Brain microvascular endothelial cell (primary cell): Measurements from ENCODE around the gene STK39.
A peak's percentile ranks its signal among the peaks of the same experiment; 100 is the strongest.

Experiments
- DNase-seq: peaks from one replicate; pipeline ENCODE4 v3.0.0-alpha.2; 2020
- H3K27ac ChIP-seq: fragments of 250-450 bp; sonication (Bioruptor Pico); 2 replicates; pipeline ENCODE4 v1.5.1; 2020; ENCODE audit warnings: mild to moderate bottlenecking, moderate library complexity
- H3K27me3 ChIP-seq: fragments of 250-450 bp; sonication (Bioruptor Pico); replicated peaks from 2 replicates; pipeline ENCODE4 v1.5.1; 2020; ENCODE audit warnings: mild to moderate bottlenecking
- H3K36me3 ChIP-seq: fragments of 250-450 bp; sonication (Bioruptor Pico); replicated peaks from 2 replicates; pipeline ENCODE4 v1.5.1; 2020; ENCODE audit warnings: mild to moderate bottlenecking
- H3K4me3 ChIP-seq: 2 replicates; pipeline ENCODE4 v1.5.1; 2011; ENCODE audit warnings: low read depth, mild to moderate bottlenecking, control low read depth, low read length, moderate library complexity
- CTCF ChIP-seq: IDR thresholded peaks from 2 replicates; pipeline ENCODE4 v1.5.1; 2011; ENCODE audit warnings: low read depth, mild to moderate bottlenecking, moderate library complexity, low read length, control low read depth, inconsistent platforms; ENCODE audit errors: missing control alignments
- in situ Hi-C: cut with HindIII; loops from 2 replicates; pipeline ENCODE4 v1.10.0; 2017; ENCODE audit warnings: low sequenced_read_pairs, low pct_ligation_motif_present

The STK39 gene

GRCh38 chr2:167944825-167945659, 302.4 kb downstream of the STK39 start:
- in situ Hi-C loops: no loop called here
- no peak for TF ChIP-seq CTCF
- H3K36me3 ChIP-seq: no peaks in the 10 kb centered on the region
- no peak overlapping the region for H3K4me3 ChIP-seq
- H3K27ac ChIP-seq: no peak overlapping the region
- peak; percentile 38 for DNase-seq
- H3K27me3 ChIP-seq: no peaks in the 10 kb centered on the region

GRCh38 chr2:167943897-167944296, 303.5 kb downstream of the STK39 start:
- Histone ChIP-seq H3K36me3 (no peaks in the 10 kb centered on the region), H3K27ac (no peak overlapping the region), H3K27me3 (no peaks in the 10 kb centered on the region), H3K4me3 (no peak overlapping the region)
- DNase-seq: peak; percentile 70
- in situ Hi-C loops: no loop called here
- TF ChIP-seq CTCF: no peak

- H3K36me3 ChIP-seq: no peaks in the 10 kb centered on the region
- no peak for DNase-seq
- no peaks in the 10 kb centered on the region for H3K27me3 ChIP-seq
- TF ChIP-seq CTCF: no peak
- H3K4me3 ChIP-seq: no peak overlapping the region
- H3K27ac ChIP-seq: no peak overlapping the region
- in situ Hi-C loops: no loop called here
These were observed 304.0 kb downstream of the STK39 start for GRCh38 chr2:167943368-167943767.

GRCh38 chr2:167942366-167943081, 304.9 kb downstream of the STK39 start:
- in situ Hi-C loops: no loop called here
- H3K27ac ChIP-seq: no peak overlapping the region
- H3K27me3 ChIP-seq: no peaks in the 10 kb centered on the region
- H3K4me3 ChIP-seq: no peak overlapping the region
- DNase-seq: no peak
- no peaks in the 10 kb centered on the region for H3K36me3 ChIP-seq
- TF ChIP-seq CTCF: no peak

GRCh38 chr2:167941604-167942003, 305.8 kb downstream of the STK39 start:
- in situ Hi-C loops: no loop called here
- Histone ChIP-seq H3K27me3 (no peaks in the 10 kb centered on the region), H3K4me3 (no peak overlapping the region), H3K36me3 (no peaks in the 10 kb centered on the region), H3K27ac (no peak overlapping the region)
- no peak for TF ChIP-seq CTCF
- no peak for DNase-seq
